ENCODE results near the gene ZBTB6. TPM values are rescaled to one million over a fixed set of nuclear protein-coding genes. Genes with fewer than 3 reads are reported as not detected.

ZBTB6 gene
- total and polyA plus RNA-seq, 2 of the 4 experiments (the other 2 are of a cell fraction), result 2.6 to 11.7 TPM

- BruUV-seq (replicated peaks), result no TSS peak
- peak within 1 kb of the TSS; percentile 96 for H3K4me2 ChIP-seq (ENCODE audit: low read depth, low read length)
- peak within 1 kb of the TSS; percentile 56; the same call in 1 of the 3 replicates for H2BK15ac ChIP-seq (ENCODE audit: low read depth, low read length)
- H3K4me3 ChIP-seq (ENCODE audit: insufficient read depth, low read depth, low read length), result peak within 1 kb of the TSS; percentile 99
- H3K4ac ChIP-seq (ENCODE audit: low read depth, low read length), result peak within 1 kb of the TSS; percentile 97
- ChIA-PET CTCF (interaction anchor here (0.5 kb wide), 1 partner anchor 757 kb away, joined by 4 read pairs; no protein-coding TSS in a partner anchor), POLR2A (ENCODE audit: unreplicated experiment) (no interaction called here)
- H3K4me1 ChIP-seq (ENCODE audit: control insufficient read depth, insufficient read depth, low read length), result 0 out of 2 replicates have a peak, but pooled peaks cover 2% of the 10 kb centered on the region
- intact Hi-C loops (cut with micrococcal nuclease) (loop anchor here (2.0 kb wide), 3 partner anchors 36 to 446 kb away; partner anchors contain the start of gene RABGAP1), dilution Hi-C loops (cut with HindIII; ENCODE audit: low sequenced_read_pairs, unreplicated experiment) (no loop called here), in situ Hi-C loops (cut with MboI; ENCODE audit: low sequenced_read_pairs) (no loop called here)
- peak within 1 kb of the TSS; percentile 99 for H3K14ac ChIP-seq (replicated peaks; ENCODE audit: low read depth, low read length)
- peak within 1 kb of the TSS; percentile 95 for H3K27ac ChIP-seq (ENCODE audit: insufficient read depth, low read length)
- WGBS, 2 experiments (ENCODE audit: extremely low coverage in 2 of 2, insufficient read length in 1 of 2), result 1% methylated on average over 11 of the region's 77 CpGs; no CpG with 5 or more reads in 1 of the 2 experiments
- H3K9me3 ChIP-seq (ENCODE audit: control insufficient read depth, insufficient read depth, low read length), result no peaks in the 10 kb centered on the region
- ATAC-seq (ENCODE audit: low read depth), result peak; percentile 95
- H2AK5ac ChIP-seq (ENCODE audit: low read depth, low read length), result peak within 1 kb of the TSS; percentile 85
- H4K91ac ChIP-seq (ENCODE audit: insufficient read depth, low read depth, low read length), result peak within 1 kb of the TSS; percentile 83
- peaks cover 11% of the 10 kb centered on the region; the same call in 1 of the 2 replicates for H4K20me1 ChIP-seq (ENCODE audit: insufficient read depth, low read length)
- TF ChIP-seq USF2 (IDR thresholded peaks at IDR 0.05; ENCODE audit: low read depth, low read length) (peak; percentile 98), MXI1 (IDR thresholded peaks at IDR 0.05; ENCODE audit: borderline replicate concordance, low read depth, low read length) (peak; percentile 50; the same call in 1 of the 2 replicates), CEBPB (IDR thresholded peaks at IDR 0.05; ENCODE audit: low read depth, low read length) (peak; percentile 98), MAFK (IDR thresholded peaks at IDR 0.05; ENCODE audit: low read depth, low read length) (0 out of 2 replicates have a peak, but pooled peaks have one; percentile 3), RCOR1 (IDR thresholded peaks at IDR 0.05; ENCODE audit: insufficient replicate concordance, low read length) (peak; percentile 83), CTCF (conservative IDR thresholded peaks at IDR 0.05; ENCODE audit: low read depth, low read length) (no peak), POLR2A (IDR thresholded peaks at IDR 0.05; ENCODE audit: low read depth, low read length) (peak; percentile 83), BHLHE40 (IDR thresholded peaks at IDR 0.05; ENCODE audit: low read depth, low read length) (peak; percentile 80), RFX5 (IDR thresholded peaks at IDR 0.05; ENCODE audit: low read depth, low read length) (no peak), NFE2L2 (IDR thresholded peaks at IDR 0.05; ENCODE audit: low read depth, low read length) (no peak)
- H3K9me1 ChIP-seq (ENCODE audit: insufficient read depth, low read length), result no peaks in the 10 kb centered on the region
- H4K5ac ChIP-seq (ENCODE audit: low read depth, low read length), result peak within 1 kb of the TSS; percentile 77
- H2BK20ac ChIP-seq (ENCODE audit: low read depth, low read length), result no peak within 1 kb of the TSS
- H3K23ac ChIP-seq (ENCODE audit: low read depth, low read length), result peak within 1 kb of the TSS; percentile 100
- peak within 1 kb of the TSS; percentile 65 for H3K18ac ChIP-seq (ENCODE audit: low read depth, low read length)
- no peaks in the 10 kb centered on the region; the same call in 1 of the 2 replicates for H3K36me3 ChIP-seq (ENCODE audit: control insufficient read depth, insufficient read depth, low read length)
- peak within 1 kb of the TSS; percentile 98 for H3K9ac ChIP-seq (ENCODE audit: low read depth, low read length)
- H2AK9ac ChIP-seq (replicated peaks; ENCODE audit: low read depth, low read length, poor library complexity), result peak within 1 kb of the TSS; percentile 95
- no peaks in the 10 kb centered on the region for H3K27me3 ChIP-seq (ENCODE audit: control insufficient read depth, insufficient read depth, low read length)
- DNase-seq, result peak; percentile 100
- peak within 1 kb of the TSS; percentile 94 for H2AFZ ChIP-seq (replicated peaks; ENCODE audit: low read length, poor library complexity)
- H2BK120ac ChIP-seq (ENCODE audit: low read depth, low read length), result peak within 1 kb of the TSS; percentile 82
- peaks cover 6 to 9% of the 10 kb centered on the region in 2 experiments; a peak in 2 of 4 replicates for H3K79me1 ChIP-seq (ENCODE audit: low read depth in 1 of 2, low read length in 2 of 2)
- H3K56ac ChIP-seq (ENCODE audit: extremely low read depth, insufficient read depth, low read length), result peak within 1 kb of the TSS; percentile 93
- H4K8ac ChIP-seq (ENCODE audit: low read depth in 2 of 2, low read length in 2 of 2), result peak within 1 kb of the TSS; percentile 94 to 100
- H2BK5ac ChIP-seq (ENCODE audit: low read depth, low read length, poor library complexity, severe bottlenecking), result peak within 1 kb of the TSS; percentile 83
Observed at GRCh38 chr9:122904823-122905710, 8.1 kb downstream of the ZBTB6 start, which contains the start of gene RC3H2. Gene RC3H2, minus strand, starts transcription at chr9:122905359. Its CDS starts 7,850 bp downstream, at chr9:122897509.

Measured in IMR-90 (cell line).